HCEC 1CT (cell line): ENCODE measurements around the gene PLSCR3.

Source experiments
- DNase-seq: peaks from one replicate; pipeline ENCODE4 v3.0.0-alpha.2; 2017

The PLSCR3 gene

DNA sequence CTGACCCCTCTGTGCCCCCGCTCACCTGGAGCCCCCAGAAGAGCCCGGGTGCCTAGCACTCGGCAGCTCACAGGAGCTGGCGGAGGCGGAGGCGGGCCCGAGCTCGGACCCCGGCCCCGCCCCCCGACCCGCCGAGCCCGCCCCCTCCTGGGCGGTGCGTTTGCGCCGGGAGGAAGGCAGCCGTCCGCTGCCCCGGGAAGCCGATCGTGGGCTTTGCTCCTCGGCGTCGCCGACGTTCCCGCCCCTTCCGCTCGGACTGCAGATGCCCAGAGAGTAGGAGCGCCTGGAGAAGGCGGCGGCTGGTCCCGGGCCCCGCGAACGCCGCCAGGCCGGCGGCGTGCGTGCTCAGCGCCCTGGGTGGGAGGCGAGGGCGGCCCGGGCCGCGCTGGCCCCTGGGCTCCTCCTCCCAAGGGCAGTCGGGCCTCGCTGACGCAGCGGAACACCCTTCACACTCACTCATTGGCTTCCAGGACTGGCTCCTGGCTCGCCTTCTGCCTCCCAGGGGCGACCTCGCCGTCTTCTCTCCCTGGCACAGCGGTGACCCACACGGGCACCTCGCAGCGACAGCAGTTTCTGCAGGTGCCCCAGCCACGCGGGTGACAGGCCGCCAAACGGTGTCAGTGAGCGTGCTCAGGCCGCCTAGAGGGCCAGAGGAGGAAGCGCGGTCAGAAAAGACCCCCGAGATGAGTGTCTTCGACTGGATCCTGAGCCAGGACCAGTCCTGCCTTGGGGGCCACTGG, at the start of gene PLSCR3:
PLSCR3 (minus strand) TSS at position 74 of the 740 bp plus-strand sequence. CDS start 415 bp downstream, outside the sequence.
- peak; percentile 76 for DNase-seq

DNA sequence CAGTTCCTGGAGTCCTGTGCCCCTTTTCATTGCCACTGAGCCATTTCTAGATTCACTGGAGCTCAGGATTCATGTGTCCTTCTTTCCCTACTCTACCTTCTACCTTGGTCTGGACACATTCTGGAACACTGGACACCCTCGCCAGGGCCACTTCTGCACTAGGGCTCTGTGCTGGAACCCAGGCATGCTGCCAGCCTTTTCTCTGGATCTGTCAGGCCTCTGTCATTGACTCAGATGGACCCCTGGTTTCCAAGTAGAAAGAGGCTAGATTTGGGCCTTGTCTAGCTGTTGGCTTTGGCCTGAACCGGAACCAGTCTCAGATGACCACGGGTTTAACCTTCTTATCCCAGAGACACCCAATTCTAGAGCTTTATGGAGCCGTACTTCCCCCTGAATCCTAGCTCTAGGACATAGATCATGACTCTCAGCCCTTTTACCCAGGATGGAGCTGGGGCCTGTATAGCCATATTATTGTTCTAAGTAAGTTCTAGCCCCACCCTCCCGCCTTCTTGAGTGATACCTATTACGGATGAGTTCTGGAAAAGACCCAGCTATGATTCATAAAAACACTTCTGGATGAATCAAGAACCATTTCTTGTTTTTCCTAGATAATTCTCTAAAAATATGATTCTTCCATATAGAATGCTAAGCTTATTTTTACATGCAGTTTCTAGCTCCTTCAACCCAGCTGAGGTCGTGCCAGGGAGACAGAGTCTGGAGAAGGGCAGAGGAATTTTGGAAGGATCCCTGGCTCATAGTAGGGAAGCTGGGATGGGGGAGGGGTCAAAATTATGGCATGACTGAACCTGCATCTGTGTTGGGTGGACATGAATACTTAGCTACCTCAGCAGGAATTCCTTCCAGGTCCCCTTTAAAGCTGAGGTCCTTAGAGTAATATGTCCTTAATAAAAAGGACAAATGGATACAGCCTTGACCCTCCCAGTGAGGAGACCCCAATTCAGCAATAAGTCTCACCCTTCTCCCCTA, 49.5 kb upstream of the PLSCR3 start:
- DNase-seq: peak; percentile 45

DNA sequence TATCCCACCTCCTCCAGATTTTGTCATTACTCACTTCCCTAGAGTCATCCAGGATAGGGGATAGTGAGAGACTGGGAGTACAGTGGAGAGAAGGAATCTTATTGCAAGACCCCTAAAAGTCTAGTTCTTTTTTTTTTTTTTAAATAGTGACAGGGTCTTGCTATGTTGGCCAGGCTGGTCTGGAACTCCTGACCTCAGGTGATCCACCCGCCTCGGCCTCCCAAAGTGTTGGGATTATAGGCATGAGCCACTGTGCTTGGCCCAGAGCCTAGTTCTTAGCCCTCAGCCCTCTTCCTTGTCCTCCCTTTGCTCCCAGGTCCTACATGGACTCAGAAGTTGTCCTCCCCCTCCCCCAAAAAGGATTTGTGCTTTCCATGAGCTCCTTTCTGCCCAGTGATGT, 47.8 kb upstream of the PLSCR3 start:
- DNase-seq: no peak

DNA sequence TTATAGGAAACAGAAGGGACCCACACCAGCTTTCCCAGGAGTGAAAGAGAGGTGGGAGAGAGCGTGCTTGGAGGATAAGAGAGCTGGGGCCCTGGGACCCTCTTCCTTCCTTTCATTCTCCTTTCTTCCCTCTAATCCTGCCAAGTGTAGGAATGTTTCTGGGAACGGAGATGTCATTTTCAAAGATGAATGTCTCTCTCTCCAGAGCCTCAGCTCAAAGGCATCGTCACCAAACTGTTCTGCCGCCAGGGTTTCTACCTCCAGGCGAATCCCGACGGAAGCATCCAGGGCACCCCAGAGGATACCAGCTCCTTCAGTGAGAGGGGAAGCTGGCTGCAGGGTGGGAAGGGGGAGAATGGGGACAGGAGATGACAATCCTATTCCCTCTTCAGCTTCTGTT, 46.9 kb upstream of the PLSCR3 start:
- no peak for DNase-seq

DNA sequence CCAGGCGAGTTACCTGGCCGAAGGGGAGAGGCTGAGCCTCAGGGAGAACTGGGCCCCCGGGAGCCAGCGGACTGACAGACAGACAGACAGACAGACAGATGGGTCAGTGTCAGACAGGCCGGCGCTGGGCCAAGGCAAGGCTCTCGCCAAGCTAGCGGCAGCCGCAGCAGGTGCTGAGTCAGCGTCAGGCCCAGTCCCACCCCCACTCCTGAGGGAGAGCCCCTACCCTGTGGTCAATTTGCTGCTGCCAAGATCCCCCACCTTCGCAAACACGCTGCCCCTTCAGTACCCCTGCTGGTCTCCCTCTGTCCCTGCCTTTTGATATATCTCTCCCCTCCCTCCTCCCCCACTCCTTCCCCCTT, 46.5 kb upstream of the PLSCR3 start:
- peak; percentile 35 for DNase-seq

DNA sequence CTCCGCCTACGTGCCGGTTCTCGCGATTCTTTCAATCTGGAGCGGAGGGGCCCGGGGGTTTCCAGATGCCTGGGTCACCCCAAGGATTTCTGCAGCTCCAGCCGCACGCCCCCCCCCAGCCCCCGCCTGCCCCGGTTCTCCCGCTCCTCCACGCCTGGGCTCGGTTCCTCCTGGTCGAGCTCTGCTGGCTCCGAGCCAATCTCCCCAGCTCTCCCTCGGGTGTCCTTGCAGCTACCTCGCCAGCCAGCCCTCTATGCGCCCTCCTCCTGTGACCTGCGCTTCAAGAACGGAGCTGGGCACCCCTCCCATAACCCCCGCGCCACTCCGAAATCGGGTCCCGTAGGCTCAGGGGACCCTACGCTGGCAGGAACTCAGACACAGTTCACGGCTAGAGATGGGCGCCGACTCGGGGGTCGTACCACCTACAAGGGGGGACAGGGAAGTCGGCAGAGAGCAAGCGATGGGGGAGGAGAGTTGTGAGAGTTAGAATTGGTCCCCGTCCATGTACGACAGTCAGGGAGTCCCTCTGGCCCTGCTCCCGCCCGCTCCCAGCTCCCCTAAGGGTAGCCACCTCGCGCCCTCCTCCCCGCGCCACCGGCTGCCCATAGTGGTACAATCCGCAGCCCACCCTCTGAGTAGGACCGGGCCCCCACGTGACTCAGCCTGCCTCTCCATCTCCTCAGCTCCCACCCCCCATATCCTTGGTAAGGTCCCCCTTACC, 45.9 kb upstream of the PLSCR3 start:
- peak; percentile 18 for DNase-seq

DNA sequence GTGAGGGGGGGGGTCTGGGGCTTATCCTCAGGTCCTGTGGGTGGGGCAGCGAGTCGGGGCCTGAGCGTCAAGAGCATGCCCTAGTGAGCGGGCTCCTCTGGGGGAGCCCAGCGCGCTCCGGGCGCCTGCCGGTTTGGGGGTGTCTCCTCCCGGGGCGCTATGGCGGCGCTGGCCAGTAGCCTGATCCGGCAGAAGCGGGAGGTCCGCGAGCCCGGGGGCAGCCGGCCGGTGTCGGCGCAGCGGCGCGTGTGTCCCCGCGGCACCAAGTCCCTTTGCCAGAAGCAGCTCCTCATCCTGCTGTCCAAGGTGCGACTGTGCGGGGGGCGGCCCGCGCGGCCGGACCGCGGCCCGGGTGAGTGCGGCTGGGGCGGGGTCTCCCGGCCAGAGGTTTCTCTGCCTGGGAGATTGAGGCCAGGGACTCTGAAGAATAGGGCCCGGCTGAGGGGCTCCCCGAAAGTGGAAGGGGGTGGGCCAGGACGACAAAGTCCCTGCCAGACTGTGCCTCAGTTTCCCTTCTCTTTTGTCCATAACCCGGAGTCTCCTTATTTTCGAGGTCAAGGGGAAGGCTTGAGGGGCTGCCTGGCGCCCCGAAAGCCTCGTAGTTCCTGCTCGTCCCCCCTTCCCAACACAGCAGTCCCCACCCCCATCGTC, 45.3 kb upstream of the PLSCR3 start, which contains the start of gene FGF11:
FGF11 (plus strand) TSS at position 51 of the 651 bp plus-strand sequence; CDS start at position 160, 109 bp downstream.
- no peak for DNase-seq

DNA sequence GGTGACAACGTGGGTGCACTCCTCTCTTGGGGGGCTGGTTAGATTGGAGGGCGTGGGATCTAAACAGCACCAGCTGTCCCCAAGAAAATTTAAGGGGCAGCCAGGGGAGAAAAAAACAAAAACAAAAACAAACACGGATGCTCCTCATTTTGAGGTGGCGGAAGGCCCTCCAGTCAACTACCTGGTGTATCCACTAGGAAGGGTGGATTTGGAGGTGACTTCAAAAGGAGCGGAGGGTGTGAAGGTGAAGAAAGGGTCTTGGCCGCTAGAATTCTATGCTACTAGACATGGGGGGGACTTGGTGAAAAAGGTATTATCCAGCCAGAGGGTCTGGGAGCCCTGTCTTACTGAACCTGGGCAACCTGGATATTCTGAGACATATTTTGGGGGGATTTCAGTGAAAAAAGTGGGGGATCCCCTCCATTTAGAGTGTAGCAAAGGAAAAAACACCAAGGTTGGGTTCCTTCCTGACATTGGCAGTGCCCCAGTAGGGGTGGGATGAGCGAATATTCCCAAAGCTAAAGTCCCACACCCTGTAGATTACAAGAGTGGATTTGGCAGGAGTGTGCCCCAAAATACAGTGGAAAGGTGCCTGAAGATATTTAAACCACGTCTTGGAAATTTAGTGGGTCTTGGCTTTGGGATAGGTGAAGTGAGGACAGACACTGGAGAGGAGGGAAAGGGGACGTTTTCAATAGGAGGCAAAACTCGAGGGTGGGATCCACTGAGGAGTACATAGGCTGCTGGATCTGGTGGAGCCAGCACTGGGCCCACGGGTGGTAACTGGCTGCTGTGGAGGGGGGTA, 44.5 kb upstream of the PLSCR3 start:
- no peak for DNase-seq

DNA sequence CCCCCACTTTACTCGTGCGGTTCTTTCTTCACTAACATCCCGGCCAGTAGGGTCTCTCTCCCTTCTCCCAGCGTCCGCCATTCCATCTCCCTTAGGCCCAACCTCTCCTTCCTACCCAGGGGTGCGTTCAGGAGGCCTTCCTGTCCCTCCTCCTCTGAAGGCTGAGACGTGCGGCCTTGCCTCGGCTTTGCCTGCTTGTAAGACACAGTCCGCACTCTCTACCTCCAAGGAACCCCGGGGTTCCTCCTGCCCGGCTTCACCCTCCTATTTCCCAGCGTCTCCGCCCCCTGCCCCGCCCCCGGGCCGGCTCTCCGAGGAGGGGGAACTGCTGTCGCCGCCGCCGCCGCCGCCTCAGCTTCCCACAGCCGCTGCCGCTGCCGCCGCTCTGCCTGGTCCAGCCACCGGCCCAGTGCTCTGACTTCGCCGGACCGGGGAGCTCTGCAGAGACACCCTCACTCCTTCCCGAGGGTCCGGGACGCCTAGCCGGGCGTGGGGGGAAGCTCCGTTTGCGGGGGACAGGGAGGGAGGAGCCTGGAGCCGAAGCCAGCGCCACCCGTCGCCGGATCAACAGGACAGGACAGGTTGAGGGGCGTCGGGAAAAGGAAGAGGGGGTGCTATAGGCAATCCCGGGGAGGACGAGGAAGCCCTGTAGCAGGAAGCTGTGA, 43.8 kb upstream of the PLSCR3 start:
- no peak for DNase-seq

DNA sequence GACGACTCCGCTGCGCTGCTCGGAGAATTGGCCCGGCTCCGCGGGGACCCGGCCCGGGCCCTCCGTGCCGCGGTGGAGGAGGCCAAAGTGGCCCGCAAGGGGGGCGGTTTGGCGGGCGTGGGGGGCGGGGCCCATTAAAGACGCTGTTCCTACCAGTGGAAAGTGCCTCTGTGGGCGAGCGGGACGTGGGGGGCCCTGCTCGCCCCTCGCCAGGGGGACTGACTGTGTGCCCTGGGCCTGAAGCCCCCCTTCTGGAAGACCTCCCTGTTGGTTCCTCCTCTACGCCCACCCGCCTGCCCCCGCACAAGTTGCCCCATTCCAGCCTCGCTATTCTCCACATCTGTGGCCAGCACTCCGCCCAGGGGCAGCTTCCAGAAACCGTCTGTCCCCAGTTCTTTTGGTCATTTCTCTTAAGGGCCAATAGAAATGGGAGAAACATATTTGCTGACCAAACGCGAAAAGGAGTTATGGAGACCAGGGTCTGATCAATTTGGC, 43.1 kb upstream of the PLSCR3 start:
- DNase-seq: no peak

DNA sequence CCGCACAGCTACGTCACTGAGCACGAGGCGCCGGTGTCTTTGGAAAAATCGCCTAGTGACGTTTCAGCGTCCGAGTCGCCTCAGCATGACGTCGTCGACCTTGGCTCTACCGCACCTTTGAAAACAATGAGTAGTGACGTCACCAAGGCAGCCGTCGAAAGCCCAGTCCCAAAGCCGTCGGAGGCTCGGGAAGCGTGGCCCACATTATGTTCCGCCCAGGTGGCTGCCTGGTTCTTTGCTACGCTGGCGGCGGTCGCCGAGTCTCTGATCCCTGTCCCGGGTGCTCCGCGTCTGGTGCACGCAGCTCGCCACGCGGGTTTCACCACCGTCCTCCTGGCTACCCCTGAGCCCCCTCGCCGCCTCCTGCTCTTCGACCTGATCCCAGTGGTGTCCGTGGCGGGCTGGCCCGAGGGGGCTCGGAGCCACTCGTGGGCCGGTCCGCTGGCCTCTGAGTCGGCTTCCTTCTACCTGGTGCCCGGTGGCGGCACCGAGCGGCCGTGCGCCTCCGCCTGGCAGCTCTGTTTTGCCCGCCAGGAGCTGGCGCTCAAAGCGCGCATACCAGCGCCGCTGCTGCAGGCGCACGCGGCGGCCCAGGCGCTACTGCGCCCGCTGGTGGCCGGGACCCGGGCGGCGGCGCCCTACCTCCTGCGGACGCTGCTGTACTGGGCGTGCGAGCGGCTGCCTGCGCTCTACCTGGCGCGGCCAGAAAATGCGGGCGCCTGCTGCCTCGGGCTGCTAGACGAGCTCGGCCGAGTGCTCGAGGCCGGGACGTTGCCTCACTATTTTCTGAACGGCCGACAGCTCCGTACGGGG, 42.4 kb upstream of the PLSCR3 start:
- peak; percentile 67 for DNase-seq

DNA sequence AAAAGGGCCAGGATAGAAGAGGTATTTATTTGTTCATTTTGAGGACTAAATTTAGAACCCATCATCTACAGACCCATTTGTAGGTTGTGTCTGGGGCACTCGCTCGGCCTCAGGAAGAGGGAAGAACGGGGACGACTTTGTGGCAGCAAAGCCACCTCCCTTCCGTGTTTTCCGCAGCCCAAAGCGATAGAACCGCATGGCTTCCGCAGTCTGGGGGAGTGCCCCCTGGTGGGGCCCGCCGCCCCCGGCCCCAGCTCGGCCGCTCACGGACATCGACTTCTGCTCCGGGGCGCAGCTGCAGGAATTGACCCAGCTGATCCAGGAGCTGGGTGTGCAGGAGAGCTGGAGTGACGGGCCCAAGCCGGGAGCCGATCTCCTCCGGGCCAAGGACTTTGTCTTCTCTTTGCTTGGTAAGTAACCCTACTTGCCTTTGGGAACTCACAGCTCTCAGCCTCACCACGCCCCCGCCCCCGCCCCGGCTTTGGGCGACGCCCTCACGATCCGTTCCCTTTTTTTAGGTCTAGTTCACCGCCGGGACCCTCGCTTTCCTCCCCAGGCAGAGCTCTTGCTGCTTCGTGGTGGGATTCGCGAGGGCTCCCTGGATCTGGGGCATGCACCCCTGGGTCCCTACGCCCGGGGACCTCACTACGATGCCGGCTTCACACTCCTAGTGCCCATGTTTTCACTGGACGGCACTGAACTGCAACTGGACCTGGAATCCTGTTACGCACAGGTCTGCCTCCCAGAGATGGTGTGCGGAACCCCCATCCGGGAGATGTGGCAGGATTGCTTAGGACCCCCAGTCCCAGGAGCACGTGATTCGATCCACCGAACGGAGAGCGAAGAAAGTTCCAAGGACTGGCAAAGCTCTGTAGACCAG, 41.6 kb upstream of the PLSCR3 start:
- no peak for DNase-seq

DNA sequence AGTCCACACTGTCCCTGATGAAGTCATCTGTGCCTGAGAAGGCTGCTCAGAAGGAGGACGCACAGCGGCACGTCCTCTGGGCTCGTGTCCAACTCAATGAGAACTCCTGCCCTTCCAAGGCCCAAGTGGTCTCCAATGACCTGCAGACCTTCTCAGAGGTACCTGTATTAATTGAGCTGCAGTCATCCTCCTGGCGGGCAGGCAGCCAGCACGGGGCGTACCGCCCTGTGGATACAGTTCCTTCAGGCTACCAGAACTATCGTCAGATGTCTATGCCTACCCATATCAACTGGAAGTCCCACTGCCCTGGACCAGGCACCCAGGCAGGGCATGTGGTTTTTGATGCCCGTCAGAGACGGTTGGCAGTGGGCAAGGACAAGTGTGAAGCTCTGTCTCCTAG, 38.0 kb upstream of the PLSCR3 start:
- DNase-seq: no peak

DNA sequence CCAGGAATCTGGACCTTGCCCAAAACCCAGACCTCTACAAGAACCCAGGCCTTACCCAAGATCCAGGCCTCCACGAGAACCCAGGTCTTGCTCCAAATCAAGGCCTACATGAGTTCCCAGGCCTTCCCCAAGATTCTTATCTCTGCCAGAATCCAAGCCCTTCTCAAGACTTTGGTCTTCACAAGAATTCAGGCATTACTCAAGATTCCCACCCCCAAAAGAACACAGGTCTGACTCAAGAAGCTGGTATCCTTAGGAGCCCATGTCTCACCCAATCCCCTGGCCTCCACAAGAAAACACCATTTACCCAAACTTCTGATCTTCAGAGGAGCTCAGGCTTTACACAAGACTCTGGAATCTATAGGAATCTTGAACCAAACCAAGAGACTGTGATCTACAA, 36.9 kb upstream of the PLSCR3 start:
- no peak for DNase-seq

DNA sequence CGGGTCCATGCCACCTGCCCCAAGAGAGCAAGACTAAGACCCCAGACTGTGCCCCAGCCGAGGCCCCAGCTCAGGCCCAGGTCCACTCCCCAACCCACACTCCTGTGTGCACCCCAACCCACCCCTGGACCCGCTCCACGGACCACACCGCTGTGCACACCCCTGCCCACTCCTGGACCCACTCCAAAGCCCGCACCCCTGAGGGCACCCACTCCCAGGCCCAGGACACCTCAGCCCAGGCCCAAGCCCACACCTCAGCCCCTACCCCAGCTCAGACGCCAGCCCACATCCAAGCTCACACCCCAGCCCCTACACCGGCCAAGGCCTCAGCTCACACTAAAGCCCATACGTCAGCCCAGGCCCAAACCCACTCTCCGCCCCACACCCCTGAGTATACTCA, 35.4 kb upstream of the PLSCR3 start:
- no peak for DNase-seq

DNA sequence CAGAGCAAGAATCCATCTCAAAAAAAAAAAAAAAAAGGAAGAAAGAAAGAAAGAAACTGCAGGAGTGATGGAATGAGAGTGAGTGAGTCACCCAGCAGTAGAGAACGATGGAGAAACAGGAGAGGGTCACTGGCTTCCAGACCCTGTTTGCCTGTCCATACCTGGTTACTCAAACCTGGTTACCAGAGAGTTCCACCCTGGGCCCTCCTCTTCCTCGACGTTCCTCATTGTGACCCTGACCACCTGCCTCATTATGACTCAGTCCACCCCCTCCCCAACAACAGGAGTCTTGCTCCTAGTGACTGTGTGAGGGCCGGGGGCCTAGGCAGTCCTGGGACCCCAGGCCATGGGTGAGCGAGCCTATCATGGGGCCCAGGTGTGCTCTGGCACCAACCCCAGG, 34.2 kb upstream of the PLSCR3 start, which contains the start of gene SPEM3:
SPEM3 (plus strand) TSS at position 301 of the 400 bp plus-strand sequence; CDS start at position 347, 46 bp downstream.
- no peak for DNase-seq

DNA sequence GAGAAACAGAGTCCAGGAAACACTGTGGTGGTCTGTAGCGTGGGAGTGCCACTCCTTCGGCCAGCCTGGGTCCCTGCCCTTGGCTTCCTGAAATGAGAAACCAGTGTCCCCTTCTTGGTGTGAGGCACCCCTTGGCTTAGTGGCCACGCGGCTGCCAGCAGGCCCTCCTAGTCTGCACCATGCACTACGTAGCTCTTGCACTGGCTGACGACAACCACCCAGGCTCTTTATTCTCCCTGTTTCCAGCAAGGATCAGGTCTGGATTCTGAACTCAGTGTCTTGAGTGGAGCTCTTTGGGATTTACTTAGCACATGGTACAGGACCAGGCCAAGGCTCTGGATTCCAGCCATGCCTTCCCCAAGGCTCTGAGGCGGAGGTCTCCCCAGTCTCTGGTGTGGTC, 33.2 kb upstream of the PLSCR3 start:
- no peak for DNase-seq

DNA sequence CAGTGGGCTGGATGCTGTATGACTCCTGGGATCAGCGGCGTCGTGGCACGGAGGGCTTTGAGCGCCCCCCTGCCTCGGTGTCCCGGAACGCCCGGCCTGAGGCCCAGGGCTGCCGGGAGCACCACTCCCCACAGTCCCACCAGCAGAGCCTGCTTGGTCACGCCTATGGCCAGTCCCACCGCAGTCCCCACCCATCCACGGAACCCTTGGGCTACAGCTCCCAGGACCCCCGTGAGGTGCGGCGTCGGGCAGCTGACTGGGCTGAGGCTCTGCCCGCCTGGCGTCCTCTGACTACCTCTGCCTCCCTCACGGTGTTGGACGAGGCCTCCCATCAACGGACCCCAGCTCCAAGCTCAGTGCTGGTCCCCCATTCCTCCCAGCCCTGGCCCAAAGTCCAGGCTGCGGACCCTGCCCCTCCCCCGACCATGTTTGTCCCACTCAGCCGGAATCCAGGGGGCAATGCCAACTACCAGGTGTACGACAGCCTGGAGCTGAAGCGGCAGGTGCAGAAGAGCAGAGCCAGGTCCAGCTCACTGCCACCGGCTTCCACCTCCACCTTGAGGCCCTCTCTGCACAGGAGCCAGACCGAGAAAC, 32.7 kb upstream of the PLSCR3 start:
- no peak for DNase-seq
